ENCODE data around the gene COL25A1. TPM values are rescaled to one million over a fixed set of nuclear protein-coding genes. Genes with fewer than 3 reads are reported as not detected.

COL25A1 gene
- total and polyA plus RNA-seq, 2 donors (not counting 3 experiments of a cell fraction or from before 2014, with no cell fraction given) = 0.21 to 3.5 TPM

GRCh38 chr4:108867476-108867875 lies 435.0 kb downstream of the COL25A1 start:
- H3K4me2 ChIP-seq (ENCODE audit: insufficient read depth, low read length) = no peak overlapping the region
- H3K9me3 ChIP-seq (replicated peaks; ENCODE audit: control insufficient read depth, insufficient read depth, low read length) = no peaks in the 10 kb centered on the region
- no peaks in the 10 kb centered on the region for H3K36me3 ChIP-seq (ENCODE audit: control insufficient read depth in 2 of 2, extremely low read depth in 1 of 2, insufficient read depth in 2 of 2, low read length in 2 of 2)
- intact Hi-C loops (cut with micrococcal nuclease) (no loop called here), dilution Hi-C loops (cut with MboI; ENCODE audit: extremely low pct_ligation_motif_present, low sequenced_read_pairs) (no loop called here)
- ChIA-PET POLR2A (no interaction called here), CTCF (no interaction called here)
- H3K4me1 ChIP-seq (ENCODE audit: control insufficient read depth, extremely low read depth, insufficient read depth, low read length) = no peaks in the 10 kb centered on the region
- H3K27ac ChIP-seq (ENCODE audit: insufficient read depth, low read depth, low read length) = no peak overlapping the region
- TF ChIP-seq POLR2A (IDR thresholded peaks at IDR 0.05; ENCODE audit: low read depth, low read length) (no peak), FOS (IDR thresholded peaks at IDR 0.05; ENCODE audit: borderline replicate concordance, insufficient read depth, low read length) (no peak), POLR2AphosphoS5 (IDR thresholded peaks at IDR 0.05; ENCODE audit: insufficient read depth, low read depth, low read length) (no peak), EZH2 (IDR thresholded peaks at IDR 0.05; ENCODE audit: borderline replicate concordance, low read depth, low read length, severe bottlenecking) (no peak), GATA2 (IDR thresholded peaks at IDR 0.05; ENCODE audit: insufficient read depth, insufficient read length, low read depth, low read length) (no peak), JUN (IDR thresholded peaks at IDR 0.05; ENCODE audit: borderline replicate concordance, insufficient read depth, insufficient read length, low read depth) (no peak), MYC (IDR thresholded peaks at IDR 0.05; ENCODE audit: low read depth, low read length) (no peak)
- TF ChIP-seq, protein P1, sequence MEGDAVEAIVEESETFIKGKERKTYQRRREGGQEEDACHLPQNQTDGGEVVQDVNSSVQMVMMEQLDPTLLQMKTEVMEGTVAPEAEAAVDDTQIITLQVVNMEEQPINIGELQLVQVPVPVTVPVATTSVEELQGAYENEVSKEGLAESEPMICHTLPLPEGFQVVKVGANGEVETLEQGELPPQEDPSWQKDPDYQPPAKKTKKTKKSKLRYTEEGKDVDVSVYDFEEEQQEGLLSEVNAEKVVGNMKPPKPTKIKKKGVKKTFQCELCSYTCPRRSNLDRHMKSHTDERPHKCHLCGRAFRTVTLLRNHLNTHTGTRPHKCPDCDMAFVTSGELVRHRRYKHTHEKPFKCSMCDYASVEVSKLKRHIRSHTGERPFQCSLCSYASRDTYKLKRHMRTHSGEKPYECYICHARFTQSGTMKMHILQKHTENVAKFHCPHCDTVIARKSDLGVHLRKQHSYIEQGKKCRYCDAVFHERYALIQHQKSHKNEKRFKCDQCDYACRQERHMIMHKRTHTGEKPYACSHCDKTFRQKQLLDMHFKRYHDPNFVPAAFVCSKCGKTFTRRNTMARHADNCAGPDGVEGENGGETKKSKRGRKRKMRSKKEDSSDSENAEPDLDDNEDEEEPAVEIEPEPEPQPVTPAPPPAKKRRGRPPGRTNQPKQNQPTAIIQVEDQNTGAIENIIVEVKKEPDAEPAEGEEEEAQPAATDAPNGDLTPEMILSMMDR (IDR thresholded peaks at IDR 0.05; ENCODE audit: extremely low read depth in 1 of 2, insufficient read depth in 1 of 2, low read depth in 1 of 2, low read length in 2 of 2) = no peak
- TF ChIP-seq, protein P2, sequence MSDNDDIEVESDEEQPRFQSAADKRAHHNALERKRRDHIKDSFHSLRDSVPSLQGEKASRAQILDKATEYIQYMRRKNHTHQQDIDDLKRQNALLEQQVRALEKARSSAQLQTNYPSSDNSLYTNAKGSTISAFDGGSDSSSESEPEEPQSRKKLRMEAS (IDR thresholded peaks at IDR 0.05; ENCODE audit: insufficient read depth, insufficient read length) = no peak
- DNase-seq (ENCODE audit: low read depth, low spot score) (no peak), FAIRE-seq (no peak)
- H4K20me1 ChIP-seq (replicated peaks; ENCODE audit: control insufficient read depth, extremely low read depth, insufficient read depth, low read length) = no peaks in the 10 kb centered on the region
- no peaks in the 10 kb centered on the region for H3K79me2 ChIP-seq (ENCODE audit: control insufficient read depth, insufficient read depth, low read length)
- peaks cover 0 to 3% of the 10 kb centered on the region in 2 experiments for H3K27me3 ChIP-seq (ENCODE audit: control insufficient read depth in 2 of 2, insufficient read depth in 2 of 2, low read length in 2 of 2)
- H3K4me3 ChIP-seq (replicated peaks in 1 of 3; ENCODE audit: insufficient read depth in 1 of 3, low read depth in 1 of 3, low read length in 3 of 3) = no peak overlapping the region
- H2AFZ ChIP-seq (ENCODE audit: low read depth, low read length) = no peak overlapping the region
- no peaks in the 10 kb centered on the region for H3K9me1 ChIP-seq (replicated peaks; ENCODE audit: control insufficient read depth, extremely low read depth, insufficient read depth, low read length)
- BruUV-seq (replicated peaks) = no TSS peak
- no peak overlapping the region for H3K9ac ChIP-seq (replicated peaks; ENCODE audit: extremely low read depth, insufficient read depth, low read length)
